HG03558 (cell line): ENCODE measurements around the gene ITPR1.

ENCODE experiments used
- ATAC-seq: cut with Tn5 transposase; IDR thresholded peaks from one replicate; pipeline ENCODE4 v1.9.1; 2021; ENCODE audit warnings: moderate number of reproducible peaks; ENCODE audit not compliant: unreplicated experiment; ENCODE audit errors: extremely low read depth

The ITPR1 gene

GRCh38 chr3:4564928-4565586 lies 71.9 kb downstream of the ITPR1 start:
- ATAC-seq = no peak

- no peak for ATAC-seq
Measured at GRCh38 chr3:4565809-4566501, 72.8 kb downstream of the ITPR1 start.

GRCh38 chr3:4568841-4569240 lies 75.7 kb downstream of the ITPR1 start:
- no peak for ATAC-seq

- ATAC-seq = no peak
Measured at GRCh38 chr3:4570840-4571621, 77.9 kb downstream of the ITPR1 start.

- no peak for ATAC-seq
Measured at GRCh38 chr3:4571690-4572334, 78.7 kb downstream of the ITPR1 start.

- ATAC-seq = no peak
Measured at GRCh38 chr3:4573153-4573552, 80.0 kb downstream of the ITPR1 start.

- ATAC-seq = no peak
Measured at GRCh38 chr3:4574426-4574965, 81.3 kb downstream of the ITPR1 start.

- no peak for ATAC-seq
Measured at GRCh38 chr3:4575381-4575780, 82.2 kb downstream of the ITPR1 start.

- no peak for ATAC-seq
Measured at GRCh38 chr3:4577721-4578120, 84.6 kb downstream of the ITPR1 start.

- ATAC-seq = no peak
Measured at GRCh38 chr3:4580346-4581123, 87.4 kb downstream of the ITPR1 start.

GRCh38 chr3:4581124-4581424 lies 87.9 kb downstream of the ITPR1 start:
- ATAC-seq = no peak

GRCh38 chr3:4581498-4581897 lies 88.3 kb downstream of the ITPR1 start:
- no peak for ATAC-seq

- ATAC-seq = no peak
Measured at GRCh38 chr3:4581920-4582611, 88.9 kb downstream of the ITPR1 start.

- no peak for ATAC-seq
Measured at GRCh38 chr3:4582624-4583023, 89.5 kb downstream of the ITPR1 start.

GRCh38 chr3:4583416-4583815 lies 90.3 kb downstream of the ITPR1 start:
- ATAC-seq = no peak

GRCh38 chr3:4584456-4585249 lies 91.5 kb downstream of the ITPR1 start:
- ATAC-seq = no peak

GRCh38 chr3:4586381-4586780 lies 93.2 kb downstream of the ITPR1 start:
- ATAC-seq = no peak

- ATAC-seq = no peak
Measured at GRCh38 chr3:4587061-4587837, 94.1 kb downstream of the ITPR1 start.
